Measurements from ENCODE around the gene CFAP43. TPM values are rescaled to one million over a fixed set of nuclear protein-coding genes. Genes with fewer than 3 reads are reported as not detected.
"Not testable (repeated sequence)": the region's sequence is repeated elsewhere in the genome, so short reads cannot be mapped to it uniquely, and the experiment has no call there.

CFAP43 gene
- total RNA-seq, 4 donors from 2014 or later: 0.76 to 1.5 (median 0.99) TPM

GRCh38 chr10:104193787-104194186 lies 38.4 kb downstream of the CFAP43 start:
- no peak for DNase-seq (ENCODE audit: low spot score in 2 of 2)

GRCh38 chr10:104190695-104191094 lies 41.5 kb downstream of the CFAP43 start:
- H3K4me3 ChIP-seq: no peak overlapping the region
- H3K27me3 ChIP-seq: no peaks in the 10 kb centered on the region
- WGBS: 82% methylated on average over 5 of the region's 5 CpGs
- H3K36me3 ChIP-seq: no peaks in the 10 kb centered on the region
- no peak for DNase-seq (ENCODE audit: low spot score in 2 of 2)
- no peaks in the 10 kb centered on the region for H3K4me1 ChIP-seq
- no peaks in the 10 kb centered on the region for H3K9me3 ChIP-seq
- no peak overlapping the region for H3K27ac ChIP-seq
- TF ChIP-seq POLR2AphosphoS5 (IDR thresholded peaks at IDR 0.05) (no peak), POLR2A (IDR thresholded peaks at IDR 0.05) (no peak)

More at GRCh38 chr10:104193787-104194186, 38.4 kb downstream of the CFAP43 start:
- H3K9me3 ChIP-seq: no peaks in the 10 kb centered on the region
- no peak for TF ChIP-seq POLR2A (IDR thresholded peaks at IDR 0.05)
- H3K27ac ChIP-seq: no peak overlapping the region
- H3K36me3 ChIP-seq: no peaks in the 10 kb centered on the region
- H3K4me3 ChIP-seq: no peak overlapping the region
- no peaks in the 10 kb centered on the region for H3K4me1 ChIP-seq
- 81% methylated on average over 17 of the region's 17 CpGs for WGBS
- no peaks in the 10 kb centered on the region for H3K27me3 ChIP-seq

GRCh38 chr10:104183682-104184081 lies 48.5 kb downstream of the CFAP43 start:
- Histone ChIP-seq H3K4me3 (no peak overlapping the region), H3K36me3 (no peaks in the 10 kb centered on the region), H3K27me3 (no peaks in the 10 kb centered on the region), H3K4me1 (no peaks in the 10 kb centered on the region), H3K27ac (no peak overlapping the region), H3K9me3 (no peaks in the 10 kb centered on the region)
- WGBS: 92% methylated on average over 4 of the region's 4 CpGs
- TF ChIP-seq POLR2A (IDR thresholded peaks at IDR 0.05) (no peak), EP300 (IDR thresholded peaks at IDR 0.05) (no peak), CTCF (IDR thresholded peaks at IDR 0.05) (no peak), POLR2AphosphoS5 (IDR thresholded peaks at IDR 0.05) (no peak)
- DNase-seq (ENCODE audit: low spot score in 2 of 2): no peak

GRCh38 chr10:104174136-104174535 lies 58.0 kb downstream of the CFAP43 start:
- H3K4me3 ChIP-seq; H3K36me3 ChIP-seq; H3K4me1 ChIP-seq; H3K27me3 ChIP-seq; H3K9me3 ChIP-seq; DNase-seq (ENCODE audit: low spot score in 2 of 2); H3K27ac ChIP-seq: not testable (repeated sequence)
- WGBS: 89% methylated on average over 1 of the region's 1 CpG

- Histone ChIP-seq H3K36me3 (no peaks in the 10 kb centered on the region), H3K27ac (no peak overlapping the region), H3K9me3 (no peaks in the 10 kb centered on the region), H3K27me3 (no peaks in the 10 kb centered on the region), H3K4me1 (no peaks in the 10 kb centered on the region), H3K4me3 (no peak overlapping the region)
- TF ChIP-seq EP300 (IDR thresholded peaks at IDR 0.05) (no peak), POLR2A (IDR thresholded peaks at IDR 0.05) (no peak), POLR2AphosphoS5 (IDR thresholded peaks at IDR 0.05) (no peak), CTCF (IDR thresholded peaks at IDR 0.05) (no peak)
- 76% methylated on average over 5 of the region's 5 CpGs for WGBS
- no peak for DNase-seq (ENCODE audit: low spot score in 2 of 2)
These were observed 61.4 kb downstream of the CFAP43 start for GRCh38 chr10:104170610-104171254.

- no peak overlapping the region for H3K27ac ChIP-seq
- H3K27me3 ChIP-seq: no peaks in the 10 kb centered on the region
- no peaks in the 10 kb centered on the region for H3K4me1 ChIP-seq
- no peak for TF ChIP-seq POLR2AphosphoS5 (IDR thresholded peaks at IDR 0.05)
- no peak for TF ChIP-seq EP300 (IDR thresholded peaks at IDR 0.05)
- TF ChIP-seq POLR2A (IDR thresholded peaks at IDR 0.05): no peak
- TF ChIP-seq CTCF (IDR thresholded peaks at IDR 0.05): no peak
- no peaks in the 10 kb centered on the region for H3K36me3 ChIP-seq
- no peak overlapping the region for H3K4me3 ChIP-seq
- no peak for DNase-seq (ENCODE audit: low spot score in 2 of 2)
- WGBS: 100% methylated on average over 2 of the region's 2 CpGs
- no peaks in the 10 kb centered on the region for H3K9me3 ChIP-seq
These were observed 76.6 kb downstream of the CFAP43 start for GRCh38 chr10:104155591-104155990.

GRCh38 chr10:104151737-104152136 lies 80.4 kb downstream of the CFAP43 start:
- Histone ChIP-seq H3K9me3 (no peaks in the 10 kb centered on the region), H3K4me3 (no peak overlapping the region), H3K27me3 (no peaks in the 10 kb centered on the region), H3K4me1 (no peaks in the 10 kb centered on the region), H3K27ac (no peak overlapping the region), H3K36me3 (no peaks in the 10 kb centered on the region)
- TF ChIP-seq POLR2A (IDR thresholded peaks at IDR 0.05) (no peak), POLR2AphosphoS5 (IDR thresholded peaks at IDR 0.05) (no peak), EP300 (IDR thresholded peaks at IDR 0.05) (no peak), CTCF (IDR thresholded peaks at IDR 0.05) (no peak)
- no peak for DNase-seq (ENCODE audit: low spot score in 2 of 2)

Measured in suprapubic skin (tissue), 4 donors.